ENCODE results near the gene PSMA7.

PSMA7 gene

DNA sequence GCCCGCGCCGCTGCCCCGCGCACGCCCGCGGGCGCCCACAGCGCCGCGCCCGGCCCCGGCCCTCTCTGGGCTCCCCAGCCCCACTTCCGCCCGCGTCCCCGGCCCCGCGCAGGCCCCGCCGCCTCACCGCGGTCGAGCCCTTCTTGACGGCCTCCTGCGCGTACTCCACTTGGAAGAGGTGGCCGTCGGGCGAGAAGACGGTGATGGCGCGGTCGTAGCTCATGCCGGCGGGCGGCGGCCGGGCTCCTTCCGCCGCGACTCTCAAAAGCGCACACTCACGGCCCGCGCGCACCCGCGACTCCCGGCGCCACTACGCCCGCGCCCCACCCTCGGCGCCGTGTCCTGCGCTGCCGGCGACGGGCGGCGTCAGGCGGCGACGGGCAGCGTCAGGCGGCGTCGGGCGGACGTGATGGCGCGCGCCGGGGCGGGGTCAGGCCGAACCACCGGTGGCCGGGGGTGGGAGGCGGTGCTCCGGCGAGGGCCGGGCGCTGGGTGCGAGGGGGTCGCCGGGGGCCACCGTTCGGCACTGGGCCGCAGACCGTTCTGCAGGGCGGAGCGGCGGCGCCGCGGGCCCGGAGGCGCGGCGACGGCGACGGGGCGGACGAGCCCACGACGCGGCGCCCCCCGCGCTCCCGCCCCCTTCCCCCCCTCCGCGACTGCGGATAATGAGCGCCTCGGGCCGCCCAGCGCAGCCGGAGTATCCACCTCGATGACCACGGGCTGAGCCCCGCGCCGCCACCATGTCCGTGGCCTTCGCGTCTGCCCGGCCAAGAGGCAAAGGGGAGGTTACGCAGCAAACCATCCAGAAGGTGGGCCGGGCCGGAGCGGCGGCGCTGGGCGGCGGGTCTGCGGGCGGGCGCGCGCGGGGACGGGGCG is at the start of gene PSMA7, which contains the start of gene SS18L1:
PSMA7 (minus strand) TSS at position 314 of the 876 bp plus-strand sequence; CDS start at position 223, 91 bp downstream.
SS18L1 (plus strand) TSS at position 689 of the 876 bp plus-strand sequence; CDS start at position 741, 52 bp downstream.
- peak; percentile 95 for DNase-seq (ENCODE audit: low spot score)

DNA sequence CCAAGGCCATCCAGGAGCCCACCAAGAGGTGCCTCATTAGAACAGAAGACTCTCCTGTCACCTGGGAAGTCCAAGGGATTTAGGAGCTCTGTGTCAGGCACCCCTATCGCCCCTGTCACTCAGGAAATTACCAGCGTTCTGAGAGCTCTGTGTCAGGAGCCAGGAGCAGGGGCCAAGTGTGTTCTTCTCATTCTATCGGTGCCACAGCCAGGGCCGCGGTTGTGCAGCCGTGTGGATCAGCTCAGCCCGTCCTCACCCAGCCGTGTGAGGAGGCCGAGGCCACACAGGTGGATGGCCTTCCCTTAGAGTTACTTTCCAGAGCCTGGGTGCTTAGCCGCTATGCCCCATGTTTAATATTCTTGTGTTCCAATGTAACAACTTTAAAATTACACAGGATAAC is 49.4 kb upstream of the PSMA7 start:
- DNase-seq (ENCODE audit: low spot score) = no peak

- no peak for DNase-seq (ENCODE audit: low spot score)
Observed at GRCh38 chr20:62191781-62192559, 48.8 kb upstream of the PSMA7 start.

- no peak for DNase-seq (ENCODE audit: low spot score)
Observed at GRCh38 chr20:62190639-62191411, 47.6 kb upstream of the PSMA7 start.

GRCh38 chr20:62186887-62187866 is 44.0 kb upstream of the PSMA7 start:
- DNase-seq (ENCODE audit: low spot score) = no peak

- DNase-seq (ENCODE audit: low spot score) = no peak
Observed at GRCh38 chr20:62186096-62186426, 42.9 kb upstream of the PSMA7 start.

GRCh38 chr20:62183426-62184142 is 40.4 kb upstream of the PSMA7 start:
- no peak for DNase-seq (ENCODE audit: low spot score)

DNA sequence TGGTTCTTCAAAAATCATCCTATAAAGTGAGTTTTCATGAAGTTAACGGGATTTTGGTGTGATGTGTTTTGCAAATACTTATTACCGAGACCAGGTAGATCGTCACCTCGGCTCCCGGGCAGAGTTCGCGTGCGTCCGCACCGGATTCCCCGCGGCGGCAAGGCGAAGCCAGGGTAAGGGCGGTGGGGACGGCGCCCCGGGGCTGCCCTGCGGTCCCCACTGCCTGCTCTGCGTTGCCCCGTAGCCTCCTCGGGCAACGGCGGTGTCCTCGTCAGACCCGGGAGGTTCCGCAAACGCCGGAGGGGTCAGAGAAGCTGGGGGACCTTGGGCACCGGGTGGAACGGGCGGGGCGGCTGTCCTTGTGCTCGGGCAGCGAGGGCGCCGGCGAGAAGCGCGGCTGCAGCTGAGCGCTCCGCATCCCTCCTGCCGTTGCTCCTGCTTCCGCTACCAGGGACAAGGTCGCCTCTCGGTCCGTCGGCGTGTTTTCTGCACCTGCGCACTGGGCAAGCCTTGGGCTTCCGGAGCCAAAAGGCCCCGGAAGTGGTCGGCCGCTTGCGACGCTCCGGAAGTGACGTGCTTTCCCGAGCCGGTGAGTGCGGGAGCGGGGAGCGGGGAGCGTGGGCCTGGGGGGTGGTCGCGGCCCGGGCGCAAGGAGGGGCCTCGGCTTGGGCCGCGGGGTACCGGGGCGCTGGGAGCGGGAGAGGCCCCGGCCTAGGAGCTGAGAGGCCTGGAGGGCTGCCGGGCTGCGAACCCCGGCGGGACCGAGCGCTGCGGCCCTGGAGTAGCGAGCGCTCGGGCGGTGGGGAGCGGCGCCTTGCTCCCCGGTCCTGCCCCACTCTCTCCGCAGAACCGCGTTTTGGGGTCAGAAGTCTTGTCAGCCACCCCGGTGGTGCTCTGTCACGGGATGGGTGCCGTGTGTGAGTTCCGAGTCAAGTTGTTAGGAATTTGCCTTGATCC is 39.6 kb upstream of the PSMA7 start, which contains the start of gene MTG2:
MTG2 (plus strand) TSS at position 560 of the 957 bp plus-strand sequence. CDS start 10,393 bp downstream, outside the sequence.
- DNase-seq (ENCODE audit: low spot score) = peak; percentile 100

- no peak for DNase-seq (ENCODE audit: low spot score)
Observed at GRCh38 chr20:62181808-62182207, 38.6 kb upstream of the PSMA7 start.

GRCh38 chr20:62179162-62179504 is 35.9 kb upstream of the PSMA7 start:
- DNase-seq (ENCODE audit: low spot score) = no peak

GRCh38 chr20:62178316-62179161 is 35.3 kb upstream of the PSMA7 start:
- DNase-seq (ENCODE audit: low spot score) = no peak

DNA sequence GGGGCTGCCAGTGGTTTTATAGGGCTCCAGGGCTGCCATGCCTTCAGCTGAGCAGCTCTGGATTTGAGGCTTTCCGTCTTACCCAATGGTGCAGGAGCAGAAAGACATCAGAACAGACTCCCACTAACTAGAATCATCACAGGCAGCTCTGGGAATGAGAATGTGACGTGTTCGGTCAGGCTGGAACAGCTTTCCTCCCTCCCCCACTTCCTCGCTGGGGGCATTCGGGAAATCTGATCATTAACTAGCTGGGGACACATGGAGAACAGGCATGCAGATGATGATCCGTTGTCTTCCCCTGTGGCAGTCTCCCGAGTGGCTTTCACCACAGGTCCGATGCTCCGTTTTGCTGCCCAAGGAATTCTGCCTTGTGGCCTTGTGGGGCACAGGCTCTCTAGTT is 34.1 kb upstream of the PSMA7 start:
- no peak for DNase-seq (ENCODE audit: low spot score)

DNA sequence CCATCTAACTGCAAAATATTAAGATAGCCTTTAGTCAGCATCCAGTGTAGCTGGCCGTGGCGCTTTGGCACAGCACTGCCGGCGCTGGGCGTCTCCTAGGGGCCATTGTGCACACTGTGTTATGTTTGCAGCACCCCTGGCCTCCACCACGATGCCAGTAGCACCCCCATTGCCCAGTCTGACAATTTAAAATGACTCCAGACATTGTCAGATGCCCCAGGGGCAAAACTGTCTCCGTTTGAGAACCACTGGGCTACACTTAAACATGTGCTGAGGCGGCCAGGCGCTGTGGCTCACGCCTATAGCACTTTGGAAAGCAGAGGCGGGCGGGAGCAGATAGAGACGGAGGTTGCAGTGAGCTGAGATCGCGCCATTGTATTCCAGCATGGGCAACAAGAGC is 33.7 kb upstream of the PSMA7 start:
- no peak for DNase-seq (ENCODE audit: low spot score)

GRCh38 chr20:62175711-62176110 is 32.5 kb upstream of the PSMA7 start:
- no peak for DNase-seq (ENCODE audit: low spot score)

GRCh38 chr20:62174870-62175624 is 31.9 kb upstream of the PSMA7 start:
- no peak for DNase-seq (ENCODE audit: low spot score)

DNA sequence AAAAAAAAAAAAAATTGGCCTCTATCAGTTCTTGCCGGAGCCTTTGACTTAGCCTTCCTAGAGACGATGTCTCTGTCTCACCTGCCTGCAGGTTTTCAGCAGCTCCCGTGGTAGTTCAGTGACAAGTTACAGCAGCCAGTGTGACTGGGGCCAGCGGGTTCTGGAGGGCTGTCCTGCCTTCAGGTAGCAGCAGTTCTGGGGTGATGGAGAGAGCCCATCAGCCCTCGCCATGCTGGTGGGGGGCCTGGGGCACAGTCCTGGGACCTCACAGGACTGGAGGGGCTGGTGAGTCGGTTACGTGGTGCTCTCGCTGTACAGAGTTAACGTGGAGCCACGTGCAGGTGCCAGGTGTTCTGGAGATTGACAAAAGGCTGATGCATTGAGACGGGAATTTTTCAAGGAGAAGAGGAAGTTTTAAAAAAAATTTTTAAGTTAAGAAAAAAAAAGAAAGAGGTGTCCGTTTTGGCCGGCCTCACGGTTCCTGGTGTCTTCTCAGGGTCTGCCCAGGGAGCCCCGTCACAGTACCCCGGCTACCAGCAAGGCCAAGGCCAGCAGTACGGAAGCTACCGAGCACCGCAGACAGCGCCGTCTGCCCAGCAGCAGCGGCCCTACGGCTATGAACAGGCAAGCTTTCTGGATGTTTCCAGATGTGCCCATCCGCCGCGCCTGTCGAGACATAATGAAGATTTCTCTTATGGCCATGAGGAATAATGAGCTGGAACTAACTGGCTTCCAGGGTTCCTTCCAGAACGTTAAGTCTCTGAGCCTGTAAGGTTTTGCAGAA is 31.0 kb upstream of the PSMA7 start:
- no peak for DNase-seq (ENCODE audit: low spot score)

DNA sequence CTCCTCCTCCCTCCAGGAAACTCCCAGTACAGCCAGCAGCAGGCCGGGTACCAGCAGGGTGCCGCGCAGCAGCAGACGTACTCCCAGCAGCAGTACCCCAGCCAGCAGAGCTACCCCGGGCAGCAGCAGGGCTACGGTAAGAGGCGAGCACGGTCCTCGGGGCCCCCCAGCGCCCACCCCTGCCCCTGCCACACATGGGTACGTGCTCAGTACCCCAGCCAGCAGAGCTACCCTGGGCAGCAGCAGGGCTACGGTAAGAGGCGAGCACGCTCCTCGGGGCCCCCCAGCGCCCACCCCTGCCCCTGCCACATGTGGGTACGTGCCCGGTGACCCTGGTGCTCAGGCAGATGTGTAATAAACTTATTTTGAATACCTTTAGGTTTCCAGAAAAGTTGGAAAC is 29.5 kb upstream of the PSMA7 start:
- no peak for DNase-seq (ENCODE audit: low spot score)

All from iPS-NIHi11 (cell line).